WERI-Rb-1 (cell line): ENCODE measurements around the gene CRADD.
A peak's percentile ranks its signal among the peaks of the same experiment; 100 is the strongest.

Experiments
- DNase-seq: peaks from one replicate; pipeline ENCODE4 v3.0.0-alpha.2; 2020
- H3K27ac ChIP-seq: fragments of 250-450 bp; sonication (Bioruptor Pico); 2 replicates; pipeline ENCODE4 v1.5.1; 2020; ENCODE audit warnings: mild to moderate bottlenecking, moderate library complexity
- H3K27me3 ChIP-seq: fragments of 250-450 bp; sonication (Bioruptor Pico); 2 replicates; pipeline ENCODE4 v1.5.1; 2021; ENCODE audit warnings: mild to moderate bottlenecking, low read depth, moderate library complexity; ENCODE audit not compliant: insufficient read depth, severe bottlenecking
- H3K36me3 ChIP-seq: fragments of 250-450 bp; sonication (Bioruptor Pico); 2 replicates; pipeline ENCODE4 v1.5.1; 2020; ENCODE audit warnings: mild to moderate bottlenecking, moderate library complexity
- H3K4me3 ChIP-seq: 2 replicates; pipeline ENCODE4 v1.5.1; 2011; ENCODE audit warnings: low read depth, mild to moderate bottlenecking, control low read depth, low read length
- H3K9me3 ChIP-seq: fragments of 250-450 bp; sonication (Bioruptor Pico); 2 replicates; pipeline ENCODE4 v1.5.1; 2021; ENCODE audit warnings: mild to moderate bottlenecking, moderate library complexity; ENCODE audit not compliant: severe bottlenecking
- TF ChIP-seq, protein P1 (sequence below): IDR thresholded peaks from 2 replicates; pipeline ENCODE4 v1.5.1; 2011; ENCODE audit warnings: low read depth, mild to moderate bottlenecking, control low read depth, inconsistent platforms, low read length

The CRADD gene

DNA sequence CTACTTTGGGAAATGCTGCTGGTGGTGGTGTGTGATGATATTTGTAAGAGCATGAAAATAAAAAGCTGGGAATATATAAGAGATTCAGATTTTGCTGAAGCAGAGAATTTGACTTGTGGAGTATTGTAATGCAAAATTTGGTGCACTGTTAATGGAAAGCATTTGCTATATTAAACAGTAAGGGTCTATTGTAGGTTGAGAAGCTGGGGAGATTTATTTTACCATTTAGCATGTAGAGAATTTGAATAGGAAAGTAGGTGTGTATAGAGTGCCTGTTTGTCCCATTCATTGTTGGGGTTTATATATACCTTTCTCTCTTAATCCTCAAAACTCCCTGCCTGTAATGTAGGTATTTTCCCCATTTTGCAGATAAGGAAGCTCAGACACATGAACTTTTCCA is 48.4 kb downstream of the CRADD start:
- Histone ChIP-seq H3K36me3 (no peaks in the 10 kb centered on the region), H3K27ac (no peak overlapping the region), H3K4me3 (no peak overlapping the region), H3K9me3 (no peaks in the 10 kb centered on the region), H3K27me3 (no peaks in the 10 kb centered on the region)
- no peak for DNase-seq
- TF ChIP-seq, protein P1, sequence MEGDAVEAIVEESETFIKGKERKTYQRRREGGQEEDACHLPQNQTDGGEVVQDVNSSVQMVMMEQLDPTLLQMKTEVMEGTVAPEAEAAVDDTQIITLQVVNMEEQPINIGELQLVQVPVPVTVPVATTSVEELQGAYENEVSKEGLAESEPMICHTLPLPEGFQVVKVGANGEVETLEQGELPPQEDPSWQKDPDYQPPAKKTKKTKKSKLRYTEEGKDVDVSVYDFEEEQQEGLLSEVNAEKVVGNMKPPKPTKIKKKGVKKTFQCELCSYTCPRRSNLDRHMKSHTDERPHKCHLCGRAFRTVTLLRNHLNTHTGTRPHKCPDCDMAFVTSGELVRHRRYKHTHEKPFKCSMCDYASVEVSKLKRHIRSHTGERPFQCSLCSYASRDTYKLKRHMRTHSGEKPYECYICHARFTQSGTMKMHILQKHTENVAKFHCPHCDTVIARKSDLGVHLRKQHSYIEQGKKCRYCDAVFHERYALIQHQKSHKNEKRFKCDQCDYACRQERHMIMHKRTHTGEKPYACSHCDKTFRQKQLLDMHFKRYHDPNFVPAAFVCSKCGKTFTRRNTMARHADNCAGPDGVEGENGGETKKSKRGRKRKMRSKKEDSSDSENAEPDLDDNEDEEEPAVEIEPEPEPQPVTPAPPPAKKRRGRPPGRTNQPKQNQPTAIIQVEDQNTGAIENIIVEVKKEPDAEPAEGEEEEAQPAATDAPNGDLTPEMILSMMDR: no peak

DNA sequence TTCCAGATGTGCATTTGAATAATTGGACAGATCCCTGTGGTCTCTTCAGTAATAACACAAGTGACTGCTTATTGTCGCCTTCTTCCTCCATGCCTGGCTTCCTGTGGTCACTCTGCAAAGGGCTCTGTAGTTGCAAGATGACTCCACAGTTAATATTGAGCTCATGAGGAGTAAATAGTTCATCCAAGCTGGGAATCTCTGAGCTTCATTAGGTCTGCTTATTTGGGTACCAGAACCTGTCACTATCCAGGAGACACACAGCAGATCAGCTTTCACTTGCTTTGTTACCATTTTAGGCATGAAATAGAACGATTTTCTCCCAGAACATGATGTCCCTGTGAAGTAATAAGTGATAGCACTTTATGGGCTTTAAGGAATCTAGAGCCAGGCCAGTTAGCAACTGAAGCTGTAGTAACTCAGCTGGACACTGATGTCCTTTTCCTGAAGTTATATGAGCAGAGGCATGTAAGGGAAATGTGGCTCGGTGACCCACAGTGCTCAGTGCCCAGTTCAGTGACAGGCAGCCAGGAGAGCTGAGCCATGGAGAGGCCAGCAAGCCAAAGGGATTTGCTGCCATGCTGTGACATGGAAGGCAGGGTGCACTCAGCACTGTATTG is 50.1 kb downstream of the CRADD start:
- no peaks in the 10 kb centered on the region for H3K36me3 ChIP-seq
- no peaks in the 10 kb centered on the region for H3K9me3 ChIP-seq
- TF ChIP-seq, protein P1: 0 out of 2 replicates have a peak, but pooled peaks have one; percentile 12
- no peak overlapping the region for H3K4me3 ChIP-seq
- DNase-seq: no peak
- no peak overlapping the region for H3K27ac ChIP-seq
- H3K27me3 ChIP-seq: no peaks in the 10 kb centered on the region

DNA sequence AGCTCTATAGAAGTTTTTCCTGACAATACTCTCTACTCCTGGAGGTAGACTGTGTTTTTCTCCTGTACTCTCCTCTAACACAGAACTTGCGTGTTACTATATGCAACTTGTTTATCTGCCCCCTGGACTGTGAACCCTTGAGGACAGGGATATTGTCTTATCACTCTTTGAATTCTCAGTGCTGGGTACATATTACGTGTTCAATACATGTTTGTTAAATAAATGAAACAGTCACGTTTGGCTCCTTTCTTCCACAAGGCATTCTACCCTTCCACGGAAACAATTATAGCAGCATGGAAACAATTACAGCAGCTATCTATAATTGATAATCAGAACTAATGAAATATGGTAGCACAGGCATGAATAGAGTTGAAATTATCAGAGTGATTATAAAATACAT is 50.7 kb downstream of the CRADD start:
- Histone ChIP-seq H3K27me3 (no peaks in the 10 kb centered on the region), H3K9me3 (no peaks in the 10 kb centered on the region), H3K4me3 (no peak overlapping the region), H3K36me3 (no peaks in the 10 kb centered on the region), H3K27ac (no peak overlapping the region)
- TF ChIP-seq, protein P1: no peak
- no peak for DNase-seq

DNA sequence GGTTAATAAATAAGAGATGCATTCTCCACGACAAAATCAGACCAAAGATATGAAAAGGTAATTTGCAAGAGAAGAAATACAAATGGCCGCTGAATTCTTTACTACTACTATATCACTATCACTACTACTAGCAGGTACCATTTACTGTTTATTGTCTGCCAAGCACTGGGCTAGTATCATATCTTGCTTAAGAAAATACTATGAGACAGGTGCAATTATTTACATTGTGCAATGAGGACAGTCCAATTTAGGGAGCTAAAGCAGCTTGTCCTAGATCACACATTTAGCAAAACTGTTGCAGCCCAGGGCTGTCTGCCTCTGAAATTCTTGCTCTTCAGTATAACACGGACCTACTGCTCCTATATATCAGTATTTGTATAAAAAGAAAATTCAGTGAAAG is 52.8 kb downstream of the CRADD start:
- TF ChIP-seq, protein P1: no peak
- no peak overlapping the region for H3K27ac ChIP-seq
- DNase-seq: no peak
- no peaks in the 10 kb centered on the region for H3K27me3 ChIP-seq
- H3K36me3 ChIP-seq: no peaks in the 10 kb centered on the region
- no peaks in the 10 kb centered on the region for H3K9me3 ChIP-seq
- H3K4me3 ChIP-seq: no peak overlapping the region

DNA sequence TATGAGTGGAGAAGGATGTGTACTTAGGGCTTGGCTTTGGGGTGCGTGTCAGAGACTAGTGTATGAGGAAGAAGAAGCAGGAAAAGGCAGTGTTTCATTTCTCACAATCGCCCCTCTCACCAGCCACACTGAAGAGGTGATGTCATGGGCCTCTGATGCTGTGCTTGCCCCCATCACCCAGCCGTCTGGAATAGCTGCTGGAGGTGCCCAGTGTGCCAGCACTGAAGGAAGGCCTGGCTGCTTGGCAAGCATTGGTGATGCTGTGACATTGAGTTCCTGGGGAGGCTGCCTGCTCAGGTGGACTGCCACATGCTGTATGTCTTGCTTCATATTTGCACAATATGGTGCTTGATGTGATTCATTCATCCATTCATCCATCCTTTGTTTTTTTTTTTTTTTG is 56.2 kb downstream of the CRADD start:
- Histone ChIP-seq H3K27me3 (no peaks in the 10 kb centered on the region), H3K4me3 (no peak overlapping the region), H3K9me3 (no peaks in the 10 kb centered on the region), H3K36me3 (no peaks in the 10 kb centered on the region), H3K27ac (no peak overlapping the region)
- TF ChIP-seq, protein P1: no peak
- DNase-seq: no peak

DNA sequence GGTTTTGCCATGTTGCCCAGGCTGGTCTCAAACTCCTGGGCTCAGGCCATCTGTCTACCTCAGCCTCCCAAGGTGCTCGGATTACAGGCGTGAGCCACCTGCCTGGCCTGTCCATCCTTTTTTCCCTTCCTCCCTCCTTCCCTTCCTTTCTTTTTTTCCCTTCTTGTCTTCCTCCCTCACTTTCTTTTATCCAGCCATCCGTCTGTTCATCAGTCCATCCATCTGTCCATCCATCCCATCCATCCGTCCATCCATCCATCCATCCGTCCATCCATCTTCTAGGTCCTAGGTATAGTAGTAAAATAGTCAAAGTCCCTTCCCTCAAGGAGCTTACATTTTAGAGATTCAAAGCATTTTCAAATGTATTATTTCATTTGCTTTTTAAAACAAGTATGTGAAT is 56.8 kb downstream of the CRADD start:
- Histone ChIP-seq H3K4me3 (no peak overlapping the region), H3K36me3 (no peaks in the 10 kb centered on the region), H3K27me3 (no peaks in the 10 kb centered on the region), H3K9me3 (no peaks in the 10 kb centered on the region), H3K27ac (no peak overlapping the region)
- TF ChIP-seq, protein P1: no peak
- DNase-seq: no peak
